K562 (cell line): ENCODE results near the gene ZFAND3.

ENCODE experiments used
- POLR2A ChIP-seq: fragments of 450-650 bp; conservative IDR thresholded peaks from 2 replicates; pipeline ENCODE4 v1.6.1; 2016
- TF ChIP-seq, protein P1 (sequence below), 3 experiments: IDR thresholded peaks in 2 of 3; conservative IDR thresholded peaks in 1 of 3; 2 replicates each; pipeline ENCODE4 v1.5.1; 2011 to 2012; ENCODE audit warnings: low read length in 3 of 3, mild to moderate bottlenecking in 3 of 3, control low read depth in 2 of 3, improper control_type of control experiment in 1 of 3, inconsistent platforms in 1 of 3, low read depth in 1 of 3, mixed read lengths in 1 of 3, moderate library complexity in 1 of 3; ENCODE audit not compliant: insufficient read depth in 2 of 3

DNA sequence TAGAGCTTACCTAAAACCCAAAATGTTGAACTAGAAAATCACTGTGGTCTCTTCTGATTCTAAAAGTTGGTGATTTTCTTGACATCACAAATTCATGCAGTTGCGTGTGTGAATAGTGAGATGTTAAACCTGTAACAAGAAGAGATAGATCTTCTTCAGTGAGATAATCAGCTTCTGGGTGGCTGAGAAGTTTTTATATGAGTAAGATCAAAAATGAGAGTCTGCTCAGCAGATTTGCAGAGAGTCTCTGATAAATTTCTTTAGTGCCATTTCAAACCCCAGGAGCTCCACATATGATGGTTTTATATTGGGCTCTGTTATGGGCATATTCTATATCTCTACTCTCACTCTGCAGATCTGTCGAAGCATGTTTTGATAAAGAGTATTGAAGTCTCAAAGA, 185.4 kb downstream of the ZFAND3 start:
- TF ChIP-seq, protein P1, sequence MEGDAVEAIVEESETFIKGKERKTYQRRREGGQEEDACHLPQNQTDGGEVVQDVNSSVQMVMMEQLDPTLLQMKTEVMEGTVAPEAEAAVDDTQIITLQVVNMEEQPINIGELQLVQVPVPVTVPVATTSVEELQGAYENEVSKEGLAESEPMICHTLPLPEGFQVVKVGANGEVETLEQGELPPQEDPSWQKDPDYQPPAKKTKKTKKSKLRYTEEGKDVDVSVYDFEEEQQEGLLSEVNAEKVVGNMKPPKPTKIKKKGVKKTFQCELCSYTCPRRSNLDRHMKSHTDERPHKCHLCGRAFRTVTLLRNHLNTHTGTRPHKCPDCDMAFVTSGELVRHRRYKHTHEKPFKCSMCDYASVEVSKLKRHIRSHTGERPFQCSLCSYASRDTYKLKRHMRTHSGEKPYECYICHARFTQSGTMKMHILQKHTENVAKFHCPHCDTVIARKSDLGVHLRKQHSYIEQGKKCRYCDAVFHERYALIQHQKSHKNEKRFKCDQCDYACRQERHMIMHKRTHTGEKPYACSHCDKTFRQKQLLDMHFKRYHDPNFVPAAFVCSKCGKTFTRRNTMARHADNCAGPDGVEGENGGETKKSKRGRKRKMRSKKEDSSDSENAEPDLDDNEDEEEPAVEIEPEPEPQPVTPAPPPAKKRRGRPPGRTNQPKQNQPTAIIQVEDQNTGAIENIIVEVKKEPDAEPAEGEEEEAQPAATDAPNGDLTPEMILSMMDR (IDR thresholded peaks at IDR 0.05 in 2 of 3, conservative IDR thresholded peaks at IDR 0.05 in 1 of 3; ENCODE audit: insufficient read depth in 2 of 3, low read depth in 1 of 3, low read length in 3 of 3): no peak
- TF ChIP-seq POLR2A: no peak
